ENCODE measurements around the gene FAM98B.

DNA sequence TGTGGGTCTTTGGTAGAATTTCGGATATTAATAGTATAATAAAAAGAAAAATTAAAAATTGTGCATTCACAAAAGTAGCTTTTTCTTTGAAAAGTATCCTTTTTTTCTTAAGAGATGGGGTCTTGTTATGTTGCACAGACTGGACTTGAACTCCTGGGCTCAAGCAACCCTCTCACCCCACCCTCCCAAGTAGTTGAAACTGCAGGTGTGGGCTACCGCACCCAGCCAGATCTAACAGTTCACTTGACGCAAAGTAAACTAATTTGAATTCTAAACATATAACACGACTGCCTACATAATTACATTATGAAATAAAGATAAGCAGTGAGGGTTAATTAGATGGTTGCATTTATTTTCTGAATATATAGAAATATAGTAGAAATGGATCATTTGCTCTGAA is 10.7 kb downstream of the FAM98B start:
- TF ChIP-seq REST (IDR thresholded peaks at IDR 0.05; ENCODE audit: borderline replicate concordance in 1 of 2, low read depth in 1 of 2, low read length in 2 of 2) = no peak
- no peak for TF ChIP-seq SP1 (IDR thresholded peaks at IDR 0.05)
- TF ChIP-seq SP1 (CRISPR knock-in tag; IDR thresholded peaks at IDR 0.05) = no peak
- no peak for TF ChIP-seq AKAP8 (CRISPR knock-in tag; IDR thresholded peaks at IDR 0.05)
